ENCODE data around the gene HMGCR.
A peak's percentile ranks its signal among the peaks of the same experiment; 100 is the strongest.

The HMGCR gene

DNA sequence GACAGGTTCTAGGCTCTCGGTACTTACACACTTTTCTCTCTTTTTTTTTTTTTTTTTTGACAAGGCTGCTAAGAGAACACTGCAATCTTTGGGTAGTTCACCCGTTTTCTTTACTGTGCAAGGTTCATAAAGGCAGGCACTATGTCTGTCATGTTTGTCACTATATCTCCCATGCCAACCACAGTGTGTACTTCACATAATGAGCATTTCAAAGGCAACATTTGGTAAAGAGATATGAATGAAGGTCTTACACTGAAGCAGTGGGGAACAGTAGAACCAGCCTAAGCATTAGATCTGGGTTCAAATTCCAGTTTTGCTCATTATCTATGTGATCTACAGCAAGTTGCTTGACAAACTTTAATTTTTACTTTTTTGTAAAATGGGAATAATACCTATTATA, 1.5 kb upstream of the HMGCR start:
- H3K4me1 ChIP-seq (ENCODE audit: control insufficient read depth, low read length) = peaks cover 34% of the 10 kb centered on the region
- no peak for TF ChIP-seq EZH2phosphoT487 (IDR thresholded peaks at IDR 0.05; ENCODE audit: borderline replicate concordance, low read length)
- TF ChIP-seq, protein P1, sequence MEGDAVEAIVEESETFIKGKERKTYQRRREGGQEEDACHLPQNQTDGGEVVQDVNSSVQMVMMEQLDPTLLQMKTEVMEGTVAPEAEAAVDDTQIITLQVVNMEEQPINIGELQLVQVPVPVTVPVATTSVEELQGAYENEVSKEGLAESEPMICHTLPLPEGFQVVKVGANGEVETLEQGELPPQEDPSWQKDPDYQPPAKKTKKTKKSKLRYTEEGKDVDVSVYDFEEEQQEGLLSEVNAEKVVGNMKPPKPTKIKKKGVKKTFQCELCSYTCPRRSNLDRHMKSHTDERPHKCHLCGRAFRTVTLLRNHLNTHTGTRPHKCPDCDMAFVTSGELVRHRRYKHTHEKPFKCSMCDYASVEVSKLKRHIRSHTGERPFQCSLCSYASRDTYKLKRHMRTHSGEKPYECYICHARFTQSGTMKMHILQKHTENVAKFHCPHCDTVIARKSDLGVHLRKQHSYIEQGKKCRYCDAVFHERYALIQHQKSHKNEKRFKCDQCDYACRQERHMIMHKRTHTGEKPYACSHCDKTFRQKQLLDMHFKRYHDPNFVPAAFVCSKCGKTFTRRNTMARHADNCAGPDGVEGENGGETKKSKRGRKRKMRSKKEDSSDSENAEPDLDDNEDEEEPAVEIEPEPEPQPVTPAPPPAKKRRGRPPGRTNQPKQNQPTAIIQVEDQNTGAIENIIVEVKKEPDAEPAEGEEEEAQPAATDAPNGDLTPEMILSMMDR (IDR thresholded peaks at IDR 0.05; ENCODE audit: low read depth, low read length, poor library complexity, severe bottlenecking) = no peak
- peaks cover 38% of the 10 kb centered on the region for H3K79me2 ChIP-seq (ENCODE audit: control insufficient read depth, low read length)
- peaks cover 21% of the 10 kb centered on the region for H4K20me1 ChIP-seq (ENCODE audit: control insufficient read depth, insufficient read depth, low read depth, low read length)
- H3K9me3 ChIP-seq (ENCODE audit: control insufficient read depth, insufficient read depth, low read length) = no peaks in the 10 kb centered on the region
- H3K36me3 ChIP-seq (ENCODE audit: control insufficient read depth, low read length) = peaks cover 31% of the 10 kb centered on the region
- no peak overlapping the region for H3K4me2 ChIP-seq (ENCODE audit: low read length)
- no peaks in the 10 kb centered on the region for H3F3A ChIP-seq (ENCODE audit: control insufficient read depth, insufficient read depth)
- no peak overlapping the region for H3K27ac ChIP-seq (ENCODE audit: low read depth, low read length)
- no peak overlapping the region for H3K4me3 ChIP-seq (ENCODE audit: low read length)
- H3K27me3 ChIP-seq (ENCODE audit: control insufficient read depth, low read length) = no peaks in the 10 kb centered on the region
- no peaks in the 10 kb centered on the region for H3K9me2 ChIP-seq (replicated peaks; ENCODE audit: control insufficient read depth, low read length)

DNA sequence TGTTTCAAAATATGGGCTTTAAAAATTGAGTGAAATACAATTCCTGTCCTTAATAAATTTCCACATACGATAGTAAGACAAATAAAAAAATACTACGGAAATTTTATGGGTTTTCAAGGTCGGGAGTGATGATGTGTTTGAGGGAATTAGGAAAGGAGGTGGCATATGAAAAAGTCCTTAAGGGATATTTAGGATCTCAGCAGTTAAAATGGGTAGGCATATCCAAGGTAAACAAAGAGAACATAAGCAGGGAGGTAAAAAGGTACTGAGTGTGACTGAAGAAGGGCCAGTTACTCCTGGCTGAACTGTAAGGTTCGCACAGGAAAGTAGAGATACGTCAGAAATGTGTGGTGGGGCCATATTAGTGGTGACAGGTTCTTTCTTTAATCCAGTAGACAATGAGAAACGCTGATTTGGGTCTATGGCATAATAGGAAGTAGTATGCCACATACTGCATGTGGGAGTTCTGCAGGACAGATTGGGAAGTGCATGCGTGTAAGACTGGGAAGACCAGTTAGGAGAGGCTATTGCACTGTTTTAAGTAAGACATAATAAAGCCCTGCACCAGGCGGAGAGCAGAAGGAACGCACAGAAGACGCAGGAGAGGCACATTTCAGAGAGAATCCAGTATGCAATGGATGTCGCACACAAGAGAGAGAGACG, 937 bp upstream of the HMGCR start:
- Histone ChIP-seq H3K4me2 (ENCODE audit: low read length) (peak overlapping the region; percentile 82), H3F3A (ENCODE audit: control insufficient read depth, insufficient read depth) (no peaks in the 10 kb centered on the region), H3K36me3 (ENCODE audit: control insufficient read depth, low read length) (peaks cover 37% of the 10 kb centered on the region), H3K4me3 (ENCODE audit: low read length) (peak overlapping the region; percentile 75), H4K20me1 (ENCODE audit: control insufficient read depth, insufficient read depth, low read depth, low read length) (peaks cover 24% of the 10 kb centered on the region), H3K79me2 (ENCODE audit: control insufficient read depth, low read length) (peaks cover 44% of the 10 kb centered on the region), H3K27ac (ENCODE audit: low read depth, low read length) (peak overlapping the region; percentile 85), H3K27me3 (ENCODE audit: control insufficient read depth, low read length) (no peaks in the 10 kb centered on the region), H3K9me3 (ENCODE audit: control insufficient read depth, insufficient read depth, low read length) (no peaks in the 10 kb centered on the region), H3K4me1 (ENCODE audit: control insufficient read depth, low read length) (peaks cover 38% of the 10 kb centered on the region), H3K9me2 (replicated peaks; ENCODE audit: control insufficient read depth, low read length) (no peaks in the 10 kb centered on the region)
- no peak for TF ChIP-seq EZH2phosphoT487 (IDR thresholded peaks at IDR 0.05; ENCODE audit: borderline replicate concordance, low read length)
- TF ChIP-seq, protein P1 (IDR thresholded peaks at IDR 0.05; ENCODE audit: low read depth, low read length, poor library complexity, severe bottlenecking) = no peak

DNA sequence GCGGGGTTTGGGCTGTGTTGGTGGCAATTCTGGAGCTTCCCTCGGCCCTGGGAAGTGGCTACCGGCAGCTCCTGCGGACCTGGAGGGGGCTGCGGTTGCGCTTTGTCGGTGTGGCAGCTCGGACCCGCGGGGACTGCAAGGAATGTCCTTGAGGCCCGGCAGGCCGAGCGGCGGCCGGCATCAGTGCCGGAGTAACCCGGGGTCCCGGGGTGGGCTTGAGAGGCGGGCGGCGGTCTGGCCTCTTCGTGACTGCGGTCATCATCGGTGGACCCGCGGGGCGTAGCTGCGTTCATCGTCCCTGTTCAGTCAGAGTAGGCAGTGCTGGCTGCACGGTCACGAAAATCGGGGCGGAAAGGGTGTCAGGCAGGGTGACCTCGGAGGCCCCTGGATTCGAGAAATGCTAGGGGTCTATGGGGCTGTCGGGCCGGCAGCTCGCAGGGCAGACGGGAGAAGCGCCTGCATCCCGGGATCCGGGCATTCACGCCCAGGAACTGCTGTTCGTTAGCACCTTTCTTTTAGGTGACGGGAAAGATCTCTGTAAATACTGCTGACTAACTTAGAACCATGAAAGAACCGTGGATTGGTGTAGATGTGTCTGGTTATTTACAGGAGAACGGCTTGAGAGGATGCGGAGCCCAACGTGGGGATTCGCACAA, 474 bp downstream of the HMGCR start:
- Histone ChIP-seq H3K9me2 (replicated peaks; ENCODE audit: control insufficient read depth, low read length) (no peaks in the 10 kb centered on the region), H3K79me2 (ENCODE audit: control insufficient read depth, low read length) (peaks cover 58% of the 10 kb centered on the region), H3K4me1 (ENCODE audit: control insufficient read depth, low read length) (peaks cover 39% of the 10 kb centered on the region), H3F3A (ENCODE audit: control insufficient read depth, insufficient read depth) (no peaks in the 10 kb centered on the region), H3K4me2 (ENCODE audit: low read length) (peak overlapping the region; percentile 96), H3K27me3 (ENCODE audit: control insufficient read depth, low read length) (no peaks in the 10 kb centered on the region), H3K9me3 (ENCODE audit: control insufficient read depth, insufficient read depth, low read length) (no peaks in the 10 kb centered on the region), H3K27ac (ENCODE audit: low read depth, low read length) (peak overlapping the region; percentile 74), H3K4me3 (ENCODE audit: low read length) (peak overlapping the region; percentile 89), H4K20me1 (ENCODE audit: control insufficient read depth, insufficient read depth, low read depth, low read length) (peaks cover 37% of the 10 kb centered on the region), H3K36me3 (ENCODE audit: control insufficient read depth, low read length) (peaks cover 51% of the 10 kb centered on the region)
- TF ChIP-seq EZH2phosphoT487 (IDR thresholded peaks at IDR 0.05; ENCODE audit: borderline replicate concordance, low read length) = no peak
- TF ChIP-seq, protein P1 (IDR thresholded peaks at IDR 0.05; ENCODE audit: low read depth, low read length, poor library complexity, severe bottlenecking) = no peak

Measured in DOHH2 (cell line).